Measurements from ENCODE around the gene FIGN. TPM values are rescaled to one million over a fixed set of nuclear protein-coding genes. Genes with fewer than 3 reads are reported as not detected.

Gene FIGN
- total and polyA plus RNA-seq, 10 of the 15 experiments (the other 5 are each of a cell fraction or from before 2014, with no cell fraction given) = under 0.01 to 0.01 TPM; not detected in 8

DNA sequence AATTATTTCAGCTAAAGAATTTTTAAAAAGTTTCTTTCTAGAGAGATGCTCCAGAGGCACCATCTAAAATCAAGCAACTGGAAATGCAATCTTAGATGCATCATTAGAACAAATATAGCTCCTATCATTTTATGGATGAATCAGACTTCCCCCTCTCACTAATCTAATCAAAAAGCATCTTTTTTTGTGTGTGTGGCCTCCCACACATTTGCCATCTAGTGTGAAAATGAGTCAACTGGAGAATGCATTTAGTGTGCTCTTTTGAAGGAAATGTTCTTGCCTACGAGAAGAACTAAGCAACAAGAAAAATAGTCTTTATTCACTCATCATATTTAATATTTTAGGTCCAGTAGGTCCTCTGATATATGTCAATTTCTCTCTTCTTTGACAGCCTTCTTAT is 39.5 kb upstream of the FIGN start:
- Histone ChIP-seq H2AFZ (ENCODE audit: control insufficient read depth, low read depth, low read length) (no peak overlapping the region), H3K4me3 (no peak overlapping the region), H3K79me2 (ENCODE audit: control insufficient read depth, insufficient read depth, low read length) (no peaks in the 10 kb centered on the region), H3K27me3 (replicated peaks in 1 of 2; ENCODE audit: control insufficient read depth in 2 of 2, insufficient read depth in 2 of 2, low read length in 1 of 2) (no peaks in the 10 kb centered on the region), H3K4me2 (ENCODE audit: control insufficient read depth, insufficient read depth) (no peak overlapping the region), H4K20me1 (ENCODE audit: control insufficient read depth, insufficient read depth) (no peaks in the 10 kb centered on the region), H3K9me3 (replicated peaks; ENCODE audit: control insufficient read depth, insufficient read depth, low read length) (no peaks in the 10 kb centered on the region), H3K4me1 (ENCODE audit: control insufficient read depth, insufficient read depth, low read length) (no peaks in the 10 kb centered on the region), H3K9ac (ENCODE audit: control insufficient read depth, insufficient read depth, low read length) (no peak overlapping the region), H3K27ac (ENCODE audit: control insufficient read depth, insufficient read depth) (no peak overlapping the region), H3K36me3 (ENCODE audit: control insufficient read depth in 2 of 2, insufficient read depth in 2 of 2, low read length in 1 of 2) (no peaks in the 10 kb centered on the region)
- ChIA-PET SMC1A (ENCODE audit: uncharacterized antibody, unreplicated experiment) (no interaction called here), CTCF (no interaction called here), POLR2A (no interaction called here), RAD21 (ENCODE audit: unreplicated experiment) (no interaction called here)
- intact Hi-C loops (cut with micrococcal nuclease; ENCODE audit: unreplicated experiment) (no loop called here), in situ Hi-C loops (cut with MboI) (no loop called here)
- no TSS peak for BruUV-seq (replicated peaks)
- FAIRE-seq (no peak), DNase-seq (ENCODE audit: low read depth, low spot score) (no peak), ATAC-seq (no peak)
- WGBS (ENCODE audit: insufficient coverage, insufficient replicate concordance, low lambda C conversion rate, missing lambda C conversion rate) = 0% methylated on average over 1 of the region's 1 CpG
- TF ChIP-seq MTA3 (IDR thresholded peaks at IDR 0.05; ENCODE audit: borderline replicate concordance, low read length) (no peak), SPI1 (IDR thresholded peaks at IDR 0.05; ENCODE audit: borderline replicate concordance, insufficient read depth, low read depth, low read length) (no peak), FOXK2 (IDR thresholded peaks at IDR 0.05) (no peak), NR2C2 (IDR thresholded peaks at IDR 0.05; ENCODE audit: borderline replicate concordance, control insufficient read depth, insufficient read length, low read depth) (no peak), IKZF1 (conservative IDR thresholded peaks at IDR 0.05) (no peak), ZNF24 (IDR thresholded peaks at IDR 0.05) (no peak), FOXM1 (IDR thresholded peaks at IDR 0.05; ENCODE audit: low read depth, low read length) (no peak), RCOR1 (conservative IDR thresholded peaks at IDR 0.05; ENCODE audit: low read depth, low read length) (no peak), JUNB (IDR thresholded peaks at IDR 0.05) (no peak), CREM (IDR thresholded peaks at IDR 0.05; ENCODE audit: low read depth) (no peak), TAF1 (IDR thresholded peaks at IDR 0.05; ENCODE audit: borderline replicate concordance, low read depth, low read length) (no peak), ZNF384 (IDR thresholded peaks at IDR 0.05; ENCODE audit: borderline replicate concordance, low read depth, low read length) (no peak), MXI1 (IDR thresholded peaks at IDR 0.05; ENCODE audit: low read depth, low read length) (no peak), SUZ12 (IDR thresholded peaks at IDR 0.05; ENCODE audit: unreplicated experiment) (no peak), CEBPB (IDR thresholded peaks at IDR 0.05; ENCODE audit: borderline replicate concordance in 1 of 2, low read depth in 2 of 2, low read length in 2 of 2) (no peak), EED (IDR thresholded peaks at IDR 0.05; ENCODE audit: low read depth) (no peak)
- TF ChIP-seq, protein P1, sequence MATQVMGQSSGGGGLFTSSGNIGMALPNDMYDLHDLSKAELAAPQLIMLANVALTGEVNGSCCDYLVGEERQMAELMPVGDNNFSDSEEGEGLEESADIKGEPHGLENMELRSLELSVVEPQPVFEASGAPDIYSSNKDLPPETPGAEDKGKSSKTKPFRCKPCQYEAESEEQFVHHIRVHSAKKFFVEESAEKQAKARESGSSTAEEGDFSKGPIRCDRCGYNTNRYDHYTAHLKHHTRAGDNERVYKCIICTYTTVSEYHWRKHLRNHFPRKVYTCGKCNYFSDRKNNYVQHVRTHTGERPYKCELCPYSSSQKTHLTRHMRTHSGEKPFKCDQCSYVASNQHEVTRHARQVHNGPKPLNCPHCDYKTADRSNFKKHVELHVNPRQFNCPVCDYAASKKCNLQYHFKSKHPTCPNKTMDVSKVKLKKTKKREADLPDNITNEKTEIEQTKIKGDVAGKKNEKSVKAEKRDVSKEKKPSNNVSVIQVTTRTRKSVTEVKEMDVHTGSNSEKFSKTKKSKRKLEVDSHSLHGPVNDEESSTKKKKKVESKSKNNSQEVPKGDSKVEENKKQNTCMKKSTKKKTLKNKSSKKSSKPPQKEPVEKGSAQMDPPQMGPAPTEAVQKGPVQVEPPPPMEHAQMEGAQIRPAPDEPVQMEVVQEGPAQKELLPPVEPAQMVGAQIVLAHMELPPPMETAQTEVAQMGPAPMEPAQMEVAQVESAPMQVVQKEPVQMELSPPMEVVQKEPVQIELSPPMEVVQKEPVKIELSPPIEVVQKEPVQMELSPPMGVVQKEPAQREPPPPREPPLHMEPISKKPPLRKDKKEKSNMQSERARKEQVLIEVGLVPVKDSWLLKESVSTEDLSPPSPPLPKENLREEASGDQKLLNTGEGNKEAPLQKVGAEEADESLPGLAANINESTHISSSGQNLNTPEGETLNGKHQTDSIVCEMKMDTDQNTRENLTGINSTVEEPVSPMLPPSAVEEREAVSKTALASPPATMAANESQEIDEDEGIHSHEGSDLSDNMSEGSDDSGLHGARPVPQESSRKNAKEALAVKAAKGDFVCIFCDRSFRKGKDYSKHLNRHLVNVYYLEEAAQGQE (IDR thresholded peaks at IDR 0.05; ENCODE audit: low read depth, low read length) = no peak
- TF ChIP-seq, protein P2, sequence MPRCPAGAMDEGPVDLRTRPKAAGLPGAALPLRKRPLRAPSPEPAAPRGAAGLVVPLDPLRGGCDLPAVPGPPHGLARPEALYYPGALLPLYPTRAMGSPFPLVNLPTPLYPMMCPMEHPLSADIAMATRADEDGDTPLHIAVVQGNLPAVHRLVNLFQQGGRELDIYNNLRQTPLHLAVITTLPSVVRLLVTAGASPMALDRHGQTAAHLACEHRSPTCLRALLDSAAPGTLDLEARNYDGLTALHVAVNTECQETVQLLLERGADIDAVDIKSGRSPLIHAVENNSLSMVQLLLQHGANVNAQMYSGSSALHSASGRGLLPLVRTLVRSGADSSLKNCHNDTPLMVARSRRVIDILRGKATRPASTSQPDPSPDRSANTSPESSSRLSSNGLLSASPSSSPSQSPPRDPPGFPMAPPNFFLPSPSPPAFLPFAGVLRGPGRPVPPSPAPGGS (IDR thresholded peaks at IDR 0.05; ENCODE audit: borderline replicate concordance, insufficient read depth, low read depth, low read length, poor library complexity, severe bottlenecking) = no peak
- TF ChIP-seq, protein P3, sequence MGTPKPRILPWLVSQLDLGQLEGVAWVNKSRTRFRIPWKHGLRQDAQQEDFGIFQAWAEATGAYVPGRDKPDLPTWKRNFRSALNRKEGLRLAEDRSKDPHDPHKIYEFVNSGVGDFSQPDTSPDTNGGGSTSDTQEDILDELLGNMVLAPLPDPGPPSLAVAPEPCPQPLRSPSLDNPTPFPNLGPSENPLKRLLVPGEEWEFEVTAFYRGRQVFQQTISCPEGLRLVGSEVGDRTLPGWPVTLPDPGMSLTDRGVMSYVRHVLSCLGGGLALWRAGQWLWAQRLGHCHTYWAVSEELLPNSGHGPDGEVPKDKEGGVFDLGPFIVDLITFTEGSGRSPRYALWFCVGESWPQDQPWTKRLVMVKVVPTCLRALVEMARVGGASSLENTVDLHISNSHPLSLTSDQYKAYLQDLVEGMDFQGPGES (IDR thresholded peaks at IDR 0.05) = no peak
